SK-N-SH (cell line): ENCODE data around the gene BCL2L15. TPM values are rescaled to one million over a fixed set of nuclear protein-coding genes. Genes with fewer than 3 reads are reported as not detected.

Experiments
- CTCF ChIA-PET: fragments of 300-600, 350-600 bp; formaldehyde crosslinking; extraction: SDS; loops from one replicate; lab custom pipeline; 2021; lab: Yijun Ruan, JAX
- POLR2A ChIA-PET: fragments of 350-600 bp; sonication (Branson Sonifier 250); formaldehyde crosslinking; extraction: SDS; loops from one replicate; lab custom pipeline; 2020; ENCODE audit warnings: antibody characterized with exemption, inconsistent platforms; lab: Yijun Ruan, JAX
- DNase-seq: peaks from one replicate; pipeline ENCODE4 v3.0.0; 2012
- H2AFZ ChIP-seq: fragments of 200-600 bp; sonication (generic); 2 replicates; pipeline ENCODE4 v1.8.1; 2016; ENCODE audit warnings: antibody characterized with exemption, mild to moderate bottlenecking, low read depth
- H3F3A ChIP-seq: fragments of 200-600 bp; sonication (generic); replicated peaks from 2 replicates; pipeline ENCODE3; 2016; ENCODE audit warnings: antibody characterized with exemption, mild to moderate bottlenecking; ENCODE audit not compliant: insufficient read depth
- H3K27ac ChIP-seq, 2 experiments: fragments of 200-500 bp in 1 of 2; fragments of 200-600 bp in 1 of 2; sonication (Bioruptor generic) in 1 of 2; sonication (generic), shearing (Covaris generic) in 1 of 2; 2 replicates each; pipeline versions ENCODE4 v1.5.1 to v1.6.1; 2014 to 2016; ENCODE audit warnings: low read depth in 2 of 2, inconsistent platforms in 1 of 2, low read length in 1 of 2, mild to moderate bottlenecking in 1 of 2, mixed read lengths in 1 of 2
- H3K27me3 ChIP-seq: fragments of 200-600 bp; sonication (generic), shearing (Covaris generic); 2 replicates; pipeline ENCODE4 v1.6.1; 2016; ENCODE audit warnings: mixed run types; ENCODE audit not compliant: insufficient read depth
- H3K36me3 ChIP-seq, 2 experiments: fragments of 200-500 bp in 1 of 2; fragments of 200-600 bp in 1 of 2; sonication (Bioruptor generic) in 1 of 2; sonication (generic) in 1 of 2; replicated peaks in 1 of 2; 2 replicates each; pipeline versions ENCODE3 to v1.5.1; 2014 to 2016; ENCODE audit warnings: low read length in 1 of 2, mild to moderate bottlenecking in 1 of 2; ENCODE audit not compliant: insufficient read depth in 2 of 2, control insufficient read depth in 1 of 2
- H3K4me1 ChIP-seq, 2 experiments: fragments of 200-500 bp in 1 of 2; fragments of 200-600 bp in 1 of 2; sonication (Bioruptor generic) in 1 of 2; sonication (generic), shearing (Covaris generic) in 1 of 2; 2 replicates each; pipeline versions ENCODE4 v1.5.1 to v1.6.1; 2014 to 2016; ENCODE audit warnings: low read depth in 1 of 2, low read length in 1 of 2, mixed run types in 1 of 2; ENCODE audit not compliant: insufficient read depth in 2 of 2, control insufficient read depth in 1 of 2
- H3K4me2 ChIP-seq: fragments of 200-600 bp; sonication (generic), shearing (Covaris generic); 2 replicates; pipeline ENCODE4 v1.6.1; 2017; ENCODE audit warnings: mixed run types
- H3K4me3 ChIP-seq, 2 experiments: fragments of 200-500 bp in 1 of 2; fragments of 200-600 bp in 1 of 2; sonication (Bioruptor generic) in 1 of 2; sonication (generic), shearing (Covaris generic) in 1 of 2; 2 replicates each; pipeline versions ENCODE4 v1.5.1 to v1.8.1; 2014 to 2016; ENCODE audit warnings: low read depth in 2 of 2, inconsistent platforms in 1 of 2, low read length in 1 of 2, mild to moderate bottlenecking in 1 of 2, mixed read lengths in 1 of 2, moderate library complexity in 1 of 2
- H3K79me2 ChIP-seq: fragments of 200-600 bp; sonication (generic); 2 replicates; pipeline ENCODE4 v1.8.1; 2017; ENCODE audit warnings: mild to moderate bottlenecking; ENCODE audit not compliant: insufficient read depth
- H3K9ac ChIP-seq: fragments of 200-600 bp; sonication (generic); 2 replicates; pipeline ENCODE4 v1.6.1; 2017; ENCODE audit warnings: mixed run types
- H3K9me2 ChIP-seq: fragments of 200-600 bp; sonication (generic); 2 replicates; pipeline ENCODE4 v1.6.1; 2017; ENCODE audit warnings: mixed run types
- H3K9me3 ChIP-seq: fragments of 200-600 bp; sonication (generic); 2 replicates; pipeline ENCODE4 v1.6.1; 2017; ENCODE audit warnings: mixed run types, mild to moderate bottlenecking, moderate library complexity
- H4K20me1 ChIP-seq: fragments of 200-600 bp; sonication (generic); 2 replicates; pipeline ENCODE4 v1.6.1; 2017; ENCODE audit warnings: mild to moderate bottlenecking, mixed run types; ENCODE audit not compliant: insufficient read depth
- FOXJ3 ChIP-seq: sonication (generic); formaldehyde crosslinking; IDR thresholded peaks from 2 replicates; pipeline ENCODE4 v1.5.1; 2020; ENCODE audit warnings: mild to moderate bottlenecking, missing genetic modification reagents
- GABPA ChIP-seq: IDR thresholded peaks from 2 replicates; pipeline ENCODE4 v1.4.0; 2012; ENCODE audit warnings: low read depth, mild to moderate bottlenecking
- MEF2A ChIP-seq: IDR thresholded peaks from 2 replicates; pipeline ENCODE4 v1.4.0; 2012; ENCODE audit warnings: low read depth, borderline replicate concordance
- NFIC ChIP-seq: IDR thresholded peaks from 2 replicates; pipeline ENCODE4 v1.4.0; 2012; ENCODE audit warnings: borderline replicate concordance
- NRF1 ChIP-seq: IDR thresholded peaks from 2 replicates; pipeline ENCODE4 v1.6.1; 2012; ENCODE audit warnings: low read depth, mild to moderate bottlenecking, low read length
- POLR2AphosphoS5 ChIP-seq: IDR thresholded peaks from 2 replicates; pipeline ENCODE4 v1.6.1; 2012; ENCODE audit warnings: low read depth, low read length
- TAF1 ChIP-seq: IDR thresholded peaks from 2 replicates; pipeline ENCODE4 v1.6.1; 2012; ENCODE audit warnings: low read depth, mild to moderate bottlenecking, low read length, moderate library complexity, borderline replicate concordance
- YY1 ChIP-seq: IDR thresholded peaks from 2 replicates; pipeline ENCODE4 v1.4.0; 2012; ENCODE audit warnings: low read depth, mild to moderate bottlenecking
- WGBS: methylation state at CpG from one replicate; pipeline ENCODE4 v1.1.6; 2017; ENCODE audit warnings: low lambda C conversion rate; 5-methylcytosine and 5-hydroxymethylcytosine counted together
- polyA plus RNA-seq, 3 experiments: library from polyadenylated mRNA; depleted of rRNA; stranded (reverse); fragments of >200 nt; gene quantifications; 2 replicates each; pipeline ENCODE4 v1.2.3, GENCODE V29; 2012
- TF ChIP-seq, protein P1 (sequence below): IDR thresholded peaks from 2 replicates; pipeline ENCODE4; 2012
- TF ChIP-seq, protein P2 (sequence below): IDR thresholded peaks from 2 replicates; pipeline ENCODE4 v1.4.0; 2012; ENCODE audit warnings: low read depth, borderline replicate concordance
- TF ChIP-seq, protein P3 (sequence below): fragments of 150-350 bp; IDR thresholded peaks from 2 replicates; pipeline ENCODE4 v1.6.1; 2017; ENCODE audit warnings: antibody characterized with exemption, low read length, low read depth, borderline replicate concordance
- TF ChIP-seq, protein P4 (sequence below): IDR thresholded peaks from 2 replicates; pipeline ENCODE4 v1.4.0; 2012; ENCODE audit warnings: low read depth, borderline replicate concordance

The BCL2L15 gene
- polyA plus RNA-seq, 1 of the 3 experiments (the other 2 are of a cell fraction): 0.02 TPM

DNA sequence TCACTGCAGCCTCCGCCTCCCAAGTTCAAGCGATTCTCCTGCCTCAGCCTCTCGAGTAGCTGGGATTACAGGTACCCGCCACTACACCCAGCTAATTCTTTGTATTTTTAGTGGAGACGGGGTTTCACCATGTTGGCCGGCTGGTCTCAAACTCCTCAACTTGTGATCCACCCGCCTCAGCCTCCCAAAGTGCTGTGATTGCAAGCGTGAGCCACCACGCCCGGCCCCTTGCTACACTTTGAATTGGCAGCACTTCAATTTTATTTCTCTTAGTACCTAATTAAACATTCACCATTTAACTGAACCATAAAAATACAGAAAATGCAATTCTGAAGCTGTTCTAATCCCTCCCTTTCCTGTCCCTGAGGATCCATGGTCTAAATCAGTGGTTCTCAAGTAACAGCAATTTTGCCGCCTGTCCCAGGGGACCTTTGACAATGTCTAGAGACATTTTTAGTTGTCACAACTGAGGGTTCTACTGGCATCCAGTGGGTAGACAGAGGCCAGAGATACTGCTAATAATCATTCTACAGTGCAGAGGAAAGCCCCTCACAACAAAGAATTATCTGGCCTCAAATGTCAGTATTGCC lies 4.3 kb upstream of the BCL2L15 start:
- Histone ChIP-seq H3K9ac (no peak overlapping the region), H3K27me3 (no peaks in the 10 kb centered on the region), H3K79me2 (no peaks in the 10 kb centered on the region), H3K9me2 (no peaks in the 10 kb centered on the region), H3K9me3 (no peaks in the 10 kb centered on the region), H4K20me1 (no peaks in the 10 kb centered on the region), H3K4me2 (no peak overlapping the region), H3K27ac (no peak overlapping the region), H3K4me1 (peaks cover 0 to 6% of the 10 kb centered on the region in 2 experiments; a peak in 1 of 4 replicates), H3F3A (peaks cover 13% of the 10 kb centered on the region), H2AFZ (no peak overlapping the region), H3K36me3 (peaks cover 9 to 20% of the 10 kb centered on the region in 2 experiments), H3K4me3 (no peak overlapping the region)
- POLR2A ChIA-PET: no interaction called here
- no peak for DNase-seq
- TF ChIP-seq NFIC (no peak), GABPA (no peak), POLR2AphosphoS5 (no peak)
- TF ChIP-seq, protein P1, sequence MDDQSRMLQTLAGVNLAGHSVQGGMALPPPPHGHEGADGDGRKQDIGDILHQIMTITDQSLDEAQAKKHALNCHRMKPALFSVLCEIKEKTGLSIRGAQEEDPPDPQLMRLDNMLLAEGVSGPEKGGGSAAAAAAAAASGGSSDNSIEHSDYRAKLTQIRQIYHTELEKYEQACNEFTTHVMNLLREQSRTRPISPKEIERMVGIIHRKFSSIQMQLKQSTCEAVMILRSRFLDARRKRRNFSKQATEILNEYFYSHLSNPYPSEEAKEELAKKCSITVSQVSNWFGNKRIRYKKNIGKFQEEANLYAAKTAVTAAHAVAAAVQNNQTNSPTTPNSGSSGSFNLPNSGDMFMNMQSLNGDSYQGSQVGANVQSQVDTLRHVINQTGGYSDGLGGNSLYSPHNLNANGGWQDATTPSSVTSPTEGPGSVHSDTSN: no peak
- TF ChIP-seq, protein P2, sequence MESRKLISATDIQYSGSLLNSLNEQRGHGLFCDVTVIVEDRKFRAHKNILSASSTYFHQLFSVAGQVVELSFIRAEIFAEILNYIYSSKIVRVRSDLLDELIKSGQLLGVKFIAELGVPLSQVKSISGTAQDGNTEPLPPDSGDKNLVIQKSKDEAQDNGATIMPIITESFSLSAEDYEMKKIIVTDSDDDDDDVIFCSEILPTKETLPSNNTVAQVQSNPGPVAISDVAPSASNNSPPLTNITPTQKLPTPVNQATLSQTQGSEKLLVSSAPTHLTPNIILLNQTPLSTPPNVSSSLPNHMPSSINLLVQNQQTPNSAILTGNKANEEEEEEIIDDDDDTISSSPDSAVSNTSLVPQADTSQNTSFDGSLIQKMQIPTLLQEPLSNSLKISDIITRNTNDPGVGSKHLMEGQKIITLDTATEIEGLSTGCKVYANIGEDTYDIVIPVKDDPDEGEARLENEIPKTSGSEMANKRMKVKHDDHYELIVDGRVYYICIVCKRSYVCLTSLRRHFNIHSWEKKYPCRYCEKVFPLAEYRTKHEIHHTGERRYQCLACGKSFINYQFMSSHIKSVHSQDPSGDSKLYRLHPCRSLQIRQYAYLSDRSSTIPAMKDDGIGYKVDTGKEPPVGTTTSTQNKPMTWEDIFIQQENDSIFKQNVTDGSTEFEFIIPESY: no peak
- TF ChIP-seq, protein P3, sequence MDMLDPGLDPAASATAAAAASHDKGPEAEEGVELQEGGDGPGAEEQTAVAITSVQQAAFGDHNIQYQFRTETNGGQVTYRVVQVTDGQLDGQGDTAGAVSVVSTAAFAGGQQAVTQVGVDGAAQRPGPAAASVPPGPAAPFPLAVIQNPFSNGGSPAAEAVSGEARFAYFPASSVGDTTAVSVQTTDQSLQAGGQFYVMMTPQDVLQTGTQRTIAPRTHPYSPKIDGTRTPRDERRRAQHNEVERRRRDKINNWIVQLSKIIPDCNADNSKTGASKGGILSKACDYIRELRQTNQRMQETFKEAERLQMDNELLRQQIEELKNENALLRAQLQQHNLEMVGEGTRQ: no peak
- 90% methylated on average over 11 of the region's 11 CpGs for WGBS
- CTCF ChIA-PET: no interaction called here

DNA sequence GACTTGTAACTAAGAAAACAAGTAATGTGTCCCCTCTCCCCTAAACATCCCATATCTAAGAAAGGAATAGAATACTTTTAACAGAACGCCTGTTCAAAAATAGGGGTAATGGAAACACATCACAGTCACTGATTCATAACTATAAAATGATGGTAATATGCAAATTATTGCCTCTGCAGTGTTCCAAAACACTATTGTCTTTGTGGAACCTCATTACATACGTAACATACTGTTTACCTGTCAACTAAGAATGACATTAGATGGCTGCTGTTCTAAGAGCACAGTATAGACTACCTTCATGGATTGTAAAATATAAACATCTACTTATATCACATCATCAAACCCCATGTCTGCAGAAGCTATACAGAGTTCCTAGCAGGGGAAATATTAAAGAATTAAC lies 3.4 kb upstream of the BCL2L15 start:
- H3F3A ChIP-seq: peaks cover 4% of the 10 kb centered on the region
- WGBS: 61% methylated on average over 2 of the region's 2 CpGs
- CTCF ChIA-PET: interaction anchor here (1.0 kb wide), 1 partner anchor 56 kb away, joined by 3 read pairs; no protein-coding TSS in a partner anchor
- no peaks in the 10 kb centered on the region for H3K27me3 ChIP-seq
- H4K20me1 ChIP-seq: no peaks in the 10 kb centered on the region
- no peak for DNase-seq
- H3K9me2 ChIP-seq: no peaks in the 10 kb centered on the region
- no peaks in the 10 kb centered on the region for H3K79me2 ChIP-seq
- no peaks in the 10 kb centered on the region for H3K9me3 ChIP-seq
- TF ChIP-seq FOXJ3: no peak
- TF ChIP-seq NRF1: no peak
- TF ChIP-seq, protein P4, sequence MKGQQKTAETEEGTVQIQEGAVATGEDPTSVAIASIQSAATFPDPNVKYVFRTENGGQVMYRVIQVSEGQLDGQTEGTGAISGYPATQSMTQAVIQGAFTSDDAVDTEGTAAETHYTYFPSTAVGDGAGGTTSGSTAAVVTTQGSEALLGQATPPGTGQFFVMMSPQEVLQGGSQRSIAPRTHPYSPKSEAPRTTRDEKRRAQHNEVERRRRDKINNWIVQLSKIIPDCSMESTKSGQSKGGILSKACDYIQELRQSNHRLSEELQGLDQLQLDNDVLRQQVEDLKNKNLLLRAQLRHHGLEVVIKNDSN: no peak
- TF ChIP-seq TAF1: no peak
- no peak for TF ChIP-seq MEF2A
- TF ChIP-seq YY1: no peak
- no peaks in the 10 kb centered on the region; a peak in 1 of 4 replicates for H3K4me1 ChIP-seq
- H3K27ac ChIP-seq: no peak overlapping the region
- POLR2A ChIA-PET: no interaction called here
- H3K4me2 ChIP-seq: no peak overlapping the region
- no peak overlapping the region for H3K9ac ChIP-seq
- H3K4me3 ChIP-seq: no peak overlapping the region
- H2AFZ ChIP-seq: no peak overlapping the region
- peaks cover 3 to 12% of the 10 kb centered on the region in 2 experiments for H3K36me3 ChIP-seq
